ENCODE data around the gene CRB1.
A peak's percentile ranks its signal among the peaks of the same experiment; 100 is the strongest.

CRB1 gene

DNA sequence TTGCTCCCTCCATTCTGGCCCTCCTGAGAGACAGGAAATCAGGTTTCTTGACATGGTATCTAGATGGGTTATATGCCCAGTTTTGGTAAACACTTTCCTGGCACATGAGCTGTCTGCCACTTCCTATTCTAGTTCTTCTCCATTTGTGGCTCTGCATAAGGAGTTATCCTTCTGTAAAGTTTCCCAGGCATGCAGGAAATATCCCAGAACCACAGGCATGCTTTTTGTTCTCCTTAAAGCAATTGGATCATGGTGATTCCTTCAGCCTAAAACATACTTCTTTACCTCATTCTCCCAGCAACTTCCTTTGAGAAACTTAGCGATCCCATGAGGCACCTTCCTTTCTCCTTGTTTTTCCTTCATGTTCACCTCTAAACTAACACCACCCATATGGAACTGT, 199.8 kb downstream of the CRB1 start:
- TF ChIP-seq, protein P1, sequence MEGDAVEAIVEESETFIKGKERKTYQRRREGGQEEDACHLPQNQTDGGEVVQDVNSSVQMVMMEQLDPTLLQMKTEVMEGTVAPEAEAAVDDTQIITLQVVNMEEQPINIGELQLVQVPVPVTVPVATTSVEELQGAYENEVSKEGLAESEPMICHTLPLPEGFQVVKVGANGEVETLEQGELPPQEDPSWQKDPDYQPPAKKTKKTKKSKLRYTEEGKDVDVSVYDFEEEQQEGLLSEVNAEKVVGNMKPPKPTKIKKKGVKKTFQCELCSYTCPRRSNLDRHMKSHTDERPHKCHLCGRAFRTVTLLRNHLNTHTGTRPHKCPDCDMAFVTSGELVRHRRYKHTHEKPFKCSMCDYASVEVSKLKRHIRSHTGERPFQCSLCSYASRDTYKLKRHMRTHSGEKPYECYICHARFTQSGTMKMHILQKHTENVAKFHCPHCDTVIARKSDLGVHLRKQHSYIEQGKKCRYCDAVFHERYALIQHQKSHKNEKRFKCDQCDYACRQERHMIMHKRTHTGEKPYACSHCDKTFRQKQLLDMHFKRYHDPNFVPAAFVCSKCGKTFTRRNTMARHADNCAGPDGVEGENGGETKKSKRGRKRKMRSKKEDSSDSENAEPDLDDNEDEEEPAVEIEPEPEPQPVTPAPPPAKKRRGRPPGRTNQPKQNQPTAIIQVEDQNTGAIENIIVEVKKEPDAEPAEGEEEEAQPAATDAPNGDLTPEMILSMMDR (IDR thresholded peaks at IDR 0.05; ENCODE audit: low read depth, low read length): no peak
- DNase-seq (ENCODE audit: low read depth in 2 of 2): peak; percentile 32 to 91
- no peak overlapping the region for H3K4me3 ChIP-seq (replicated peaks in 1 of 2; ENCODE audit: low read depth in 2 of 2, low read length in 2 of 2)

GRCh38 chr1:197468543-197469175, 200.6 kb downstream of the CRB1 start:
- no peak overlapping the region for H3K4me3 ChIP-seq (replicated peaks in 1 of 2; ENCODE audit: low read depth in 2 of 2, low read length in 2 of 2)
- no peak for DNase-seq (ENCODE audit: low read depth in 2 of 2)
- TF ChIP-seq, protein P1 (IDR thresholded peaks at IDR 0.05; ENCODE audit: low read depth, low read length): no peak

GRCh38 chr1:197469620-197470210, 201.7 kb downstream of the CRB1 start:
- no peak overlapping the region for H3K4me3 ChIP-seq (replicated peaks in 1 of 2; ENCODE audit: low read depth in 2 of 2, low read length in 2 of 2)
- TF ChIP-seq, protein P1 (IDR thresholded peaks at IDR 0.05; ENCODE audit: low read depth, low read length): no peak
- DNase-seq (ENCODE audit: low read depth in 2 of 2): peak in 1 of 2 donors; percentile 51

- H3K4me3 ChIP-seq (replicated peaks in 1 of 2; ENCODE audit: low read depth in 2 of 2, low read length in 2 of 2): no peak overlapping the region
- TF ChIP-seq, protein P1 (IDR thresholded peaks at IDR 0.05; ENCODE audit: low read depth, low read length): no peak
- no peak for DNase-seq (ENCODE audit: low read depth in 2 of 2)
These were observed 202.3 kb downstream of the CRB1 start for GRCh38 chr1:197470330-197470729.

- H3K4me3 ChIP-seq (replicated peaks in 1 of 2; ENCODE audit: low read depth in 2 of 2, low read length in 2 of 2): no peak overlapping the region
- DNase-seq (ENCODE audit: low read depth in 2 of 2): peak in 1 of 2 donors; percentile 76
- TF ChIP-seq, protein P1 (IDR thresholded peaks at IDR 0.05; ENCODE audit: low read depth, low read length): no peak
These were observed 203.4 kb downstream of the CRB1 start for GRCh38 chr1:197471248-197471985.

DNA sequence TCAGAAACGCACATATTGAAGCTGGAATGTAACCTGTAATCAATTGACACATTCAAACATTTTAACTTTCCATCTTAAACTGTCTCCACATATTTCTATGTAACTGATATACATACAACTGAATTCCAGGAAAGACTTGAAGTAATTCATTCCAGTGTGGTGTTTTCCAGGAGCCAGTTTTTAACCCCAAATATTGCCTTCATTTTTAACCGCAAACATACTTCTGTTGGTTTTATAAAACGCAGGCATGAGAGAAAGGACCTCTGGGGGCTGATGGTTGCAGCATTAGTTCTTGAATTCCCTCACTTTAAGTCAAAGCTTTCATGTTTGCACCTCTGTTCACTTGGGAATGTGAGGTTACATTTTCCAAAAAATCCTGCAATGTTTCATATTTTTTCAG, 204.1 kb downstream of the CRB1 start:
- TF ChIP-seq, protein P1 (IDR thresholded peaks at IDR 0.05; ENCODE audit: low read depth, low read length): no peak
- H3K4me3 ChIP-seq (replicated peaks in 1 of 2; ENCODE audit: low read depth in 2 of 2, low read length in 2 of 2): no peak overlapping the region
- no peak for DNase-seq (ENCODE audit: low read depth in 2 of 2)
